ENCODE measurements around the gene SYNDIG1. TPM values are rescaled to one million over a fixed set of nuclear protein-coding genes. Genes with fewer than 3 reads are reported as not detected.

The SYNDIG1 gene
- polyA plus RNA-seq, 2 of the 4 experiments (the other 2 are of a cell fraction): 0.96 to 2.6 TPM

DNA sequence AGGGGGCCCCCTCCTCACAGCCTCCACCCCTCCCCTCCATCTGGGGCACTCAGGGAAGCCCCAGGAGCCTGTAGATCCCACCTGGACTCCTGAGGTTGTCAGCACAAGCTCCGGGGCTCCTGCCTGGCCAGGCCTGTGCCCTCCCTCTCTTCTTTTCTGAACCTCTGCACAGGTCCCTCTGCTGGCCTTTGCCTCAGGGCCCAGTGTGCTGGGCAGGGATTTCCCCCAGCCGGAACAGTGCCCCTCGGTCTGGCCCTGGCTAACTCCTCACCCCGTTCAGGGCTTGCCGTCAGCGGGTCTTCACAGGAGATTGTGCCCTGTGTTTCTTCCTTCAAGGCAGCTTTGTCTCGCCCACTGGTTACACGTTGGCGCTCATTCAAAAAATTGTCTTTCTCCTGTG is 64.9 kb downstream of the SYNDIG1 start:
- Histone ChIP-seq H3K27ac (no peak overlapping the region), H3K4me3 (no peak overlapping the region), H3K4me1 (no peaks in the 10 kb centered on the region), H3K9me3 (no peaks in the 10 kb centered on the region), H3K4me2 (no peak overlapping the region)
- POLR2A ChIA-PET: no interaction called here
- no peak for TF ChIP-seq NR3C1 (IDR thresholded peaks at IDR 0.05)
- TF ChIP-seq NFE2L2 (conservative IDR thresholded peaks at IDR 0.05; ENCODE audit: low read length): no peak
- TF ChIP-seq FOSL2 (IDR thresholded peaks at IDR 0.05): no peak
- TF ChIP-seq FOSL2 (CRISPR knock-in tag; IDR thresholded peaks at IDR 0.05): no peak
- no peak for TF ChIP-seq RCOR1 (IDR thresholded peaks at IDR 0.05; ENCODE audit: low read depth, low read length)
- no peak for TF ChIP-seq KDM1A (IDR thresholded peaks at IDR 0.05; ENCODE audit: low read depth)
- TF ChIP-seq PHF8 (IDR thresholded peaks at IDR 0.05; ENCODE audit: borderline replicate concordance, low read depth): no peak
- TF ChIP-seq RAD21 (conservative IDR thresholded peaks at IDR 0.05 in 1 of 2, IDR thresholded peaks at IDR 0.05 in 1 of 2): no peak
- TF ChIP-seq HOXA7 (CRISPR knock-in tag; IDR thresholded peaks at IDR 0.05): no peak
- TF ChIP-seq MAFK (IDR thresholded peaks at IDR 0.05; ENCODE audit: partially characterized antibody): no peak
- TF ChIP-seq, protein P1, sequence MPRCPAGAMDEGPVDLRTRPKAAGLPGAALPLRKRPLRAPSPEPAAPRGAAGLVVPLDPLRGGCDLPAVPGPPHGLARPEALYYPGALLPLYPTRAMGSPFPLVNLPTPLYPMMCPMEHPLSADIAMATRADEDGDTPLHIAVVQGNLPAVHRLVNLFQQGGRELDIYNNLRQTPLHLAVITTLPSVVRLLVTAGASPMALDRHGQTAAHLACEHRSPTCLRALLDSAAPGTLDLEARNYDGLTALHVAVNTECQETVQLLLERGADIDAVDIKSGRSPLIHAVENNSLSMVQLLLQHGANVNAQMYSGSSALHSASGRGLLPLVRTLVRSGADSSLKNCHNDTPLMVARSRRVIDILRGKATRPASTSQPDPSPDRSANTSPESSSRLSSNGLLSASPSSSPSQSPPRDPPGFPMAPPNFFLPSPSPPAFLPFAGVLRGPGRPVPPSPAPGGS (IDR thresholded peaks at IDR 0.05): no peak
- no peak for TF ChIP-seq RARB (CRISPR knock-in tag; IDR thresholded peaks at IDR 0.05)
- no peak for TF ChIP-seq NPAS2 (CRISPR knock-in tag; IDR thresholded peaks at IDR 0.05; ENCODE audit: borderline replicate concordance)
- TF ChIP-seq BHLHE40 (IDR thresholded peaks at IDR 0.05; ENCODE audit: low read depth, low read length): no peak
- TF ChIP-seq HOXB13 (CRISPR knock-in tag; IDR thresholded peaks at IDR 0.05; ENCODE audit: low read depth): no peak
- TF ChIP-seq, protein P2, sequence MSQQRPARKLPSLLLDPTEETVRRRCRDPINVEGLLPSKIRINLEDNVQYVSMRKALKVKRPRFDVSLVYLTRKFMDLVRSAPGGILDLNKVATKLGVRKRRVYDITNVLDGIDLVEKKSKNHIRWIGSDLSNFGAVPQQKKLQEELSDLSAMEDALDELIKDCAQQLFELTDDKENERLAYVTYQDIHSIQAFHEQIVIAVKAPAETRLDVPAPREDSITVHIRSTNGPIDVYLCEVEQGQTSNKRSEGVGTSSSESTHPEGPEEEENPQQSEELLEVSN (IDR thresholded peaks at IDR 0.05; ENCODE audit: borderline replicate concordance, low read depth): no peak
- no peak for TF ChIP-seq GATA3 (IDR thresholded peaks at IDR 0.05; ENCODE audit: borderline replicate concordance)
- TF ChIP-seq TFCP2L1 (CRISPR knock-in tag; IDR thresholded peaks at IDR 0.05): no peak
- TF ChIP-seq, protein P3, sequence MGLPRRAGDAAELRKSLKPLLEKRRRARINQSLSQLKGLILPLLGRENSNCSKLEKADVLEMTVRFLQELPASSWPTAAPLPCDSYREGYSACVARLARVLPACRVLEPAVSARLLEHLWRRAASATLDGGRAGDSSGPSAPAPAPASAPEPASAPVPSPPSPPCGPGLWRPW (IDR thresholded peaks at IDR 0.05): no peak
- no peak for TF ChIP-seq EHF (CRISPR knock-in tag; IDR thresholded peaks at IDR 0.05)
- no peak for TF ChIP-seq EHMT2 (IDR thresholded peaks at IDR 0.05; ENCODE audit: low read depth)
- CTCF ChIA-PET: interaction anchor here (0.9 to 1.4 kb wide), 6 partner anchors 8 to 77 kb away, joined by 3 to 4 read pairs (median 3); no protein-coding TSS in a partner anchor
- FAIRE-seq: no peak
- ATAC-seq: no peak
- WGBS (ENCODE audit: missing lambda C conversion rate): 68% methylated on average over 9 of the region's 9 CpGs
- no peak for DNase-seq (ENCODE audit: low read depth in 1 of 2, low spot score in 1 of 2)

DNA sequence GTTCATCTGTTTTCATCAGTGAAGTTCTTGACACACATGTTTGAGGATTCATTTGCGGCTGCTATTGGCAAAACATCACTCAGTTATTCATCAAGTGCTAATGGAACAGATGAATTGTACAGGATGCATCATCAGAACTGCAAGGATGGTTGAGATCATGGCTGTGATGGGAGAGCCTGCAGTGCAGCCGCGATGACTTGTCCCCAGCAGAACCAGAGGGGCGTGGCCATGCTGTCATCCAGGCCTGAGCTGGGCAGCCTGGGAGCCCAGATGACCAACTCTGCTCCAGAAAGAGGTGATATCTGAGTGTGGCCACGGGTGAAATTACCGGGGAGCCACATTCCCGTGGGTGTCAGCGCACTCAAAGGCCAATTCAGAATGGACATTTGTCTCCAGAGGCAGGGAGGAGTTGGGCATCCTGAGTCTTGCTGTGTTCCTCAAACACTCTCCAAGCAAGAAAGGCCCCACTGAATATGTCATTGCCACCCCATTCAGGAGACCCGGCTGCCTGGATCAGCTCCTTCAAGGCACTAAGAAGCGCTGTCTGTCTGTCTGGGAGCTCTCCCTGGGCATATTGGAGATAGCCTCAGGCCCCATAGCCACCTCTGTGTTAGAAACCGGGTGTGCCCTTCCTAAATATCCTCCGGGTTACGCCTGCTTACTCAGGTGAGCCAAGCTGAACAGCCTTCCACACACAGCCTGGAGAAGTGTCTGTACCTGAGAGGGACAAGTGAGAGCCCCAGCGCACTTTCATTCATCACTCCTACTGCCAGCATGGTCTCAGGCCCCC is 66.7 kb downstream of the SYNDIG1 start:
- ATAC-seq (no peak), FAIRE-seq (no peak), DNase-seq (ENCODE audit: low read depth in 1 of 2, low spot score in 1 of 2) (no peak)
- no peaks in the 10 kb centered on the region for H3K9me3 ChIP-seq
- H3K27ac ChIP-seq: no peak overlapping the region
- WGBS (ENCODE audit: missing lambda C conversion rate): 53% methylated on average over 14 of the region's 14 CpGs
- H3K4me1 ChIP-seq: no peaks in the 10 kb centered on the region
- TF ChIP-seq KDM1A (IDR thresholded peaks at IDR 0.05; ENCODE audit: low read depth) (no peak), SREBF2 (IDR thresholded peaks at IDR 0.05) (no peak), NFE2L2 (conservative IDR thresholded peaks at IDR 0.05; ENCODE audit: low read length) (no peak), EP300 (IDR thresholded peaks at IDR 0.05) (no peak), MAFK (IDR thresholded peaks at IDR 0.05; ENCODE audit: partially characterized antibody) (no peak)
- H3K4me3 ChIP-seq: no peak overlapping the region
- H3K4me2 ChIP-seq: no peak overlapping the region
- CTCF ChIA-PET: interaction anchor here (0.6 to 1.4 kb wide), 3 partner anchors 9 to 419 kb away, joined by 3 to 4 read pairs (median 4); no protein-coding TSS in a partner anchor
- POLR2A ChIA-PET: no interaction called here
